ENCODE measurements around the gene PRODH2. TPM values are rescaled to one million over a fixed set of nuclear protein-coding genes. Genes with fewer than 3 reads are reported as not detected.

PRODH2 gene
- total RNA-seq, 1 donor = not detected

GRCh38 chr19:35779033-35779432 lies 33.6 kb downstream of the PRODH2 start:
- TF ChIP-seq, protein P1, sequence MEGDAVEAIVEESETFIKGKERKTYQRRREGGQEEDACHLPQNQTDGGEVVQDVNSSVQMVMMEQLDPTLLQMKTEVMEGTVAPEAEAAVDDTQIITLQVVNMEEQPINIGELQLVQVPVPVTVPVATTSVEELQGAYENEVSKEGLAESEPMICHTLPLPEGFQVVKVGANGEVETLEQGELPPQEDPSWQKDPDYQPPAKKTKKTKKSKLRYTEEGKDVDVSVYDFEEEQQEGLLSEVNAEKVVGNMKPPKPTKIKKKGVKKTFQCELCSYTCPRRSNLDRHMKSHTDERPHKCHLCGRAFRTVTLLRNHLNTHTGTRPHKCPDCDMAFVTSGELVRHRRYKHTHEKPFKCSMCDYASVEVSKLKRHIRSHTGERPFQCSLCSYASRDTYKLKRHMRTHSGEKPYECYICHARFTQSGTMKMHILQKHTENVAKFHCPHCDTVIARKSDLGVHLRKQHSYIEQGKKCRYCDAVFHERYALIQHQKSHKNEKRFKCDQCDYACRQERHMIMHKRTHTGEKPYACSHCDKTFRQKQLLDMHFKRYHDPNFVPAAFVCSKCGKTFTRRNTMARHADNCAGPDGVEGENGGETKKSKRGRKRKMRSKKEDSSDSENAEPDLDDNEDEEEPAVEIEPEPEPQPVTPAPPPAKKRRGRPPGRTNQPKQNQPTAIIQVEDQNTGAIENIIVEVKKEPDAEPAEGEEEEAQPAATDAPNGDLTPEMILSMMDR (IDR thresholded peaks at IDR 0.05; ENCODE audit: insufficient read depth, low read length) = no peak
- DNase-seq (ENCODE audit: low read depth) = no peak
- H3K4me3 ChIP-seq (ENCODE audit: low read depth, low read length) = no peak overlapping the region

DNA sequence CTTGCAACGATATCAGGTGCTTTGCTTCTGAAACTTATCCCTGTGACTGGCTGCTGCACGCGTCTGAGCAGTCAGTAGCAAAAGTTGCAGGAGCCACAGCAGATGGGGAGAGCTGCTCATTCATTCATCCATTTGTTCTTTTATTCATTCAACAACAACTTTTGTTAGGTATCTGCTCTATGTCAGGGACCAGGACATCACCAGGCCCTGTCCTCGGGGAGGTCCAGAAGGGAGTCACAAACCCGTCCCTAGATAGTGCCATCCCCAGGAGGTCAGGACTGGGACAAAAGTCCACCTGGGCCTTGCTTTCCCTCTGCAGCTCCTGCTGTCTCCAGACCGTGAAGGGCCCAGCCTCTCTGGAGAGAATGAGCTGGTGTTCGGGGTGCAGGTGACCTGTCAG lies 34.7 kb downstream of the PRODH2 start:
- no peak overlapping the region for H3K4me3 ChIP-seq (ENCODE audit: low read depth, low read length)
- no peak for DNase-seq (ENCODE audit: low read depth)
- TF ChIP-seq, protein P1 (IDR thresholded peaks at IDR 0.05; ENCODE audit: insufficient read depth, low read length) = no peak

DNA sequence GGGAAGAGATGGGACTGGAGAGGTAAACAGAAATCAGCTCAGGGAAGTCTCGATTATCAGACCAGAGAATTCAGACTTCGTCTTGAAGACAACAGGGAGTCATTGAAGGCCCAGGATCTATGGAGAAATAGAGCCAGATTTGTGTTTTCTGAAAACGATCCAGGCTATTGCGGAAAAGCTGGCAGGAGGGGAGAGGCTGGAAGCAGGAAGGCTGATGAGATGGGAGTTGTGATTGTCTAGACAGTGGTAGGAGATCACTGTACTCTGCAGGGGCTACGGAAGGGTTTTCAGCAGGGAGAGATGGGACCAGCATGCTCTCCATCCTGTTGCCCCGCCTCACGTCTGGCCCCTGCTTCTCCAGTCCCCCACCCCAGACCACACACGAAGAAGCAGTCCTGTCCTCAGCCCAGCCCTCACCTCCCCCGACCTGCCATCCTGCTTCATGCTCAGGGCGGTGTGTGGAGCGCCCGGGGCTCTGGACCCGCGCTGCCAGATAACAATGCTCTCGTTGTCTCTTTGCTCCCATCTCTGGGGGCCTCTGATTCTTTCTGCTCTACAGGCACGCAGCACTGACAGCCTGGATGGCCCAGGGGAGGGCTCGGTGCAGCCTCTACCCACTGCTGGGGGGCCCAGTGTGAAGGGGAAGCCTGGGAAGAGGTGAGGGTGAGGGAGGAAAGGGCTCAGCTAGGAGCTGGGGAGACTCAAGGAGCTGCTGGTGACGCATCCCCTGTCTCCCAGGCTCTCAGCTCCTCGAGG lies 35.4 kb downstream of the PRODH2 start:
- TF ChIP-seq, protein P1 (IDR thresholded peaks at IDR 0.05; ENCODE audit: insufficient read depth, low read length) = no peak
- no peak overlapping the region for H3K4me3 ChIP-seq (ENCODE audit: low read depth, low read length)
- peak; percentile 10 for DNase-seq (ENCODE audit: low read depth)

GRCh38 chr19:35776102-35776788 lies 36.4 kb downstream of the PRODH2 start:
- TF ChIP-seq, protein P1 (IDR thresholded peaks at IDR 0.05; ENCODE audit: insufficient read depth, low read length) = no peak
- no peak for DNase-seq (ENCODE audit: low read depth)
- peak overlapping the region; percentile 78 for H3K4me3 ChIP-seq (ENCODE audit: low read depth, low read length)

DNA sequence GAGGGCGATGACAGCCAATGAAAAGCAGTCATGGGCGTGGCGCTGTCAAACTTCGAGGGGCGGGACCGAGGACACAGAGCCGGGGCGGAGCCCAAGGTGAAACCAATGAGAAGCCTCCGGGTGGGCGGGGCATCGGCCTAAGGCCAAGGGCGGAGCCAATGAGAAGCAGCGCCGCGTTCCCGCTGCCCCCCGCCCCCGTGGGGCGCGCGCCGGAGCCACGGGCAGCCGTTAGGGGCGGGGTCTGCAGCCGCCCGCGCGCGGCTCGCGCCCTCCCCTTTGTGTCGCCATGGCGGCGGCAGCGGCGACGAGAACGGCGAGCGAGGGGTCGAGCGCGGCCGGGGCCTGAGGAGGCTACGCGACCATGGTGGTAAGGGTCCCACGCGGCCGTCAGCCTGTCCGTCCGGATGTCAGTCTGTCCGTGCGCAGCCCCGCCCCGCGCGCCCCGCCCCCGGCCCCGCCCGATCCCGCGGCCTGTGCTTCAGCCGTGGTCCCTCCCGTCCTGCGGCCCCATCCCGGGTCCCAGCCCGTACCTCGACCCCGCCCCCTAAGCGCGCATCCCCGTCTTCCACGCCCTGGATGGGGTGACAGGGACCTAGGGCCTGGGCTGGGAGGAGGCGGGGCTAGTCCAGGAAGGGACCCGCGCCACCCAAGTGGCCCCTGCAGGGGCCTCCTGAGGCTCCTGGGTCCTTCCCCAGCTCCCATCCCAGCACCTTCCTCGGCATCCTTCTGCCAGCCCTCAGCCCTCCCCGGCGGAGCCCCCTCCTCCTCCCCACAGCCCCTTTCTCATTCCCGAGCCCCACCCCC lies 37.1 kb downstream of the PRODH2 start, which contains the start of gene ARHGAP33:
Gene ARHGAP33, plus strand, starts transcription at position 267 of the 804 bp plus-strand sequence. Its CDS starts 95 bp downstream, at position 362.
- TF ChIP-seq, protein P1 (IDR thresholded peaks at IDR 0.05; ENCODE audit: insufficient read depth, low read length) = no peak

GRCh38 chr19:35775046-35775297 lies 37.7 kb downstream of the PRODH2 start:
- peak overlapping the region; percentile 55 for H3K4me3 ChIP-seq (ENCODE audit: low read depth, low read length)
- DNase-seq (ENCODE audit: low read depth) = no peak
- TF ChIP-seq, protein P1 (IDR thresholded peaks at IDR 0.05; ENCODE audit: insufficient read depth, low read length) = no peak

More for the DNA sequence above, 37.1 kb downstream of the PRODH2 start, which contains the start of gene ARHGAP33:
- DNase-seq (ENCODE audit: low read depth) = peak; percentile 93
- peak within 1 kb of the TSS; percentile 78 for H3K4me3 ChIP-seq (ENCODE audit: low read depth, low read length)
